Colonic mucosa (tissue), 4 donors: ENCODE results near the gene CPNE9. TPM values are rescaled to one million over a fixed set of nuclear protein-coding genes. Genes with fewer than 3 reads are reported as not detected.
A peak's percentile ranks its signal among the peaks of the same experiment; 100 is the strongest.

Experiments
- DNase-seq: peaks from one replicate; pipeline ENCODE4 v3.0.0-alpha.2; 2020
- H3K27ac ChIP-seq: fragments of 200-600 bp; one replicate; pipeline ENCODE4 v1.8.0; 2021
- H3K27me3 ChIP-seq: fragments of 200-600 bp; one replicate; pipeline ENCODE4 v1.8.0; 2021
- H3K36me3 ChIP-seq: fragments of 200-600 bp; one replicate; pipeline ENCODE4 v1.8.0; 2021
- H3K4me1 ChIP-seq: fragments of 200-600 bp; one replicate; pipeline ENCODE4 v1.8.0; 2021; ENCODE audit warnings: mild to moderate bottlenecking
- H3K4me3 ChIP-seq: fragments of 200-600 bp; one replicate; pipeline ENCODE4 v1.8.0; 2021
- H3K9ac ChIP-seq, 2 donors: one replicate each; pipeline ENCODE4 v1.7.0; 2013; ENCODE audit warnings: control low read depth in 2 of 2, low read depth in 2 of 2, low read length in 2 of 2
- H3K9me3 ChIP-seq: fragments of 200-600 bp; one replicate; pipeline ENCODE4 v1.8.0; 2021
- CTCF ChIP-seq: fragments of 200-600 bp; IDR thresholded peaks from one replicate; pipeline ENCODE4 v1.8.0; 2022; ENCODE audit warnings: antibody characterized with exemption, mild to moderate bottlenecking
- intact Hi-C: fragments of 100-400 bp; cut with DNase I; formaldehyde crosslinking; loops from one replicate; pipeline ENCODE4 v1.14.1; 2022
- total RNA-seq, 2 donors: library from RNA; stranded (reverse); fragmentation: NEBNext Ultra II Directional in 1 of 2; extraction: Animal tissue kit (Norgen Biotek cat#: 25700) in 1 of 2; gene quantifications; one replicate each; pipeline ENCODE4 v1.2.1, GENCODE V29; 2021
- donor health status: healthy.
- donor health status: DM: no; HTN: no; CAD: no.
- donor health status: DM: no; HTN: no; CAD: no.

The CPNE9 gene
- total RNA-seq, 2 donors from 2014 or later: not detected

- DNase-seq: peak; percentile 63
- Histone ChIP-seq H3K4me1 (no peaks in the 10 kb centered on the region), H3K36me3 (no peaks in the 10 kb centered on the region), H3K4me3 (no peak overlapping the region), H3K27ac (no peak overlapping the region), H3K27me3 (no peaks in the 10 kb centered on the region), H3K9ac (no peak overlapping the region), H3K9me3 (no peaks in the 10 kb centered on the region)
- intact Hi-C loops: no loop called here
- peak; percentile 53 for TF ChIP-seq CTCF
Observed at GRCh38 chr3:9715764-9716437, 12.3 kb downstream of the CPNE9 start.

- Histone ChIP-seq H3K27ac (no peak overlapping the region), H3K4me1 (no peaks in the 10 kb centered on the region), H3K27me3 (no peaks in the 10 kb centered on the region), H3K4me3 (no peak overlapping the region), H3K9me3 (no peaks in the 10 kb centered on the region), H3K9ac (no peak overlapping the region), H3K36me3 (no peaks in the 10 kb centered on the region)
- no peak for DNase-seq
- intact Hi-C loops: no loop called here
- no peak for TF ChIP-seq CTCF
Observed at GRCh38 chr3:9716801-9717555, 13.3 kb downstream of the CPNE9 start.

- Histone ChIP-seq H3K9me3 (no peaks in the 10 kb centered on the region), H3K4me3 (no peak overlapping the region), H3K27me3 (no peaks in the 10 kb centered on the region), H3K27ac (no peak overlapping the region), H3K36me3 (no peaks in the 10 kb centered on the region), H3K9ac (no peak overlapping the region), H3K4me1 (no peaks in the 10 kb centered on the region)
- intact Hi-C loops: no loop called here
- DNase-seq: no peak
- no peak for TF ChIP-seq CTCF
Observed at GRCh38 chr3:9717563-9717962, 13.9 kb downstream of the CPNE9 start.

GRCh38 chr3:9718118-9718517, 14.5 kb downstream of the CPNE9 start:
- no peak for DNase-seq
- Histone ChIP-seq H3K4me3 (no peak overlapping the region), H3K4me1 (no peaks in the 10 kb centered on the region), H3K27ac (no peak overlapping the region), H3K9ac (no peak overlapping the region), H3K9me3 (no peaks in the 10 kb centered on the region), H3K27me3 (no peaks in the 10 kb centered on the region), H3K36me3 (no peaks in the 10 kb centered on the region)
- intact Hi-C loops: no loop called here
- TF ChIP-seq CTCF: no peak

GRCh38 chr3:9721015-9721699, 17.5 kb downstream of the CPNE9 start:
- Histone ChIP-seq H3K9ac (no peak overlapping the region), H3K27me3 (no peaks in the 10 kb centered on the region), H3K36me3 (no peaks in the 10 kb centered on the region), H3K27ac (no peak overlapping the region), H3K4me1 (no peaks in the 10 kb centered on the region), H3K4me3 (no peak overlapping the region), H3K9me3 (no peaks in the 10 kb centered on the region)
- intact Hi-C loops: no loop called here
- DNase-seq: no peak
- no peak for TF ChIP-seq CTCF
